Upper lobe of left lung (tissue), 4 donors: Measurements from ENCODE around the gene ATF7.

Source experiments
- EP300 ChIP-seq, 4 donors: sonication (generic); formaldehyde crosslinking; IDR thresholded peaks; one replicate each; pipeline ENCODE4 v1.5.1; 2017; ENCODE audit warnings: antibody characterized with exemption in 4 of 4, control low read depth in 2 of 4
- POLR2A ChIP-seq, 4 donors: fragments of 450-650 bp; IDR thresholded peaks; one replicate each; pipeline ENCODE4 v1.5.1; 2016 to 2017; ENCODE audit warnings: antibody characterized with exemption in 4 of 4, mild to moderate bottlenecking in 2 of 4
- TF ChIP-seq, protein P1 (sequence below), 6 experiments: fragments of 450-650 bp in 4 of 6; fragments of 200-600 bp in 2 of 6; sonication (generic) in 2 of 6; IDR thresholded peaks; one replicate each; pipeline ENCODE4 v1.5.1; 2016 to 2019; ENCODE audit warnings: antibody characterized with exemption in 6 of 6

- TF ChIP-seq EP300 (IDR thresholded peaks at IDR 0.05) (no peak), POLR2A (IDR thresholded peaks at IDR 0.05) (no peak)
- TF ChIP-seq, protein P1, sequence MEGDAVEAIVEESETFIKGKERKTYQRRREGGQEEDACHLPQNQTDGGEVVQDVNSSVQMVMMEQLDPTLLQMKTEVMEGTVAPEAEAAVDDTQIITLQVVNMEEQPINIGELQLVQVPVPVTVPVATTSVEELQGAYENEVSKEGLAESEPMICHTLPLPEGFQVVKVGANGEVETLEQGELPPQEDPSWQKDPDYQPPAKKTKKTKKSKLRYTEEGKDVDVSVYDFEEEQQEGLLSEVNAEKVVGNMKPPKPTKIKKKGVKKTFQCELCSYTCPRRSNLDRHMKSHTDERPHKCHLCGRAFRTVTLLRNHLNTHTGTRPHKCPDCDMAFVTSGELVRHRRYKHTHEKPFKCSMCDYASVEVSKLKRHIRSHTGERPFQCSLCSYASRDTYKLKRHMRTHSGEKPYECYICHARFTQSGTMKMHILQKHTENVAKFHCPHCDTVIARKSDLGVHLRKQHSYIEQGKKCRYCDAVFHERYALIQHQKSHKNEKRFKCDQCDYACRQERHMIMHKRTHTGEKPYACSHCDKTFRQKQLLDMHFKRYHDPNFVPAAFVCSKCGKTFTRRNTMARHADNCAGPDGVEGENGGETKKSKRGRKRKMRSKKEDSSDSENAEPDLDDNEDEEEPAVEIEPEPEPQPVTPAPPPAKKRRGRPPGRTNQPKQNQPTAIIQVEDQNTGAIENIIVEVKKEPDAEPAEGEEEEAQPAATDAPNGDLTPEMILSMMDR (IDR thresholded peaks at IDR 0.05) = no peak
These were observed 121.1 kb downstream of the ATF7 start for GRCh38 chr12:53505086-53505485.
